Stimulated activated CD4-positive, alpha-beta T cell treated with anti-CD3 and anti-CD28 coated beads, Interleukin-12 subunit alpha, Interleukin-12 subunit beta, amount 100 ng/mL, for 4 hours (primary cell): ENCODE data around the gene KAT8.
"Not testable (repeated sequence)": the region's sequence is repeated elsewhere in the genome, so short reads cannot be mapped to it uniquely, and the experiment has no call there.

ENCODE experiments used
- DNase-seq: peaks from one replicate; pipeline ENCODE4 v3.0.0-alpha.2; 2020

Gene KAT8

GRCh38 chr16:31133046-31133501 lies 15.6 kb downstream of the KAT8 start:
- no peak for DNase-seq

DNA sequence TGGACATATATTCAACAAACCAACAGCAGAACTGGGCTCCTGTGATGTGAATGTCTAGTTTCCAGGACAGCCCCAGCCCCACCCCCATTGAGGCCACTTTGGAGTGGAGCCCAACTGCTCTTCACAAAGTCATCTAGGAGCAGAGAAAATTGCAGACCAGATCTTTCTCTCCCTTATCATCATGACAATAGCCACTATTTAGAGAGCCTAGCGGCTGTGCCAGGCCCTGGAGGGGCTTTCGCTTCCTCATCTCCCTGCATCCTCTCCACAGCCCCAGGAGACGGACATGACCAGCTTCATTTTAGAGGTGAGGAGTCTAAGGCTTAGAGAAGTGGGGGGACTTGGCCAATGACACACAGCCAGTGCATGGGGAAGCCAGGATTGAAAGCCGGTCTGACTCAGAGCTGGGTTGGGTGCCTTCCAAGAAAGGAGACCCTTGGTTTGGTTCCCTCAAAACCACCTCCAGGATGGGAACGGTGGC lies 16.7 kb downstream of the KAT8 start:
- DNase-seq = no peak

GRCh38 chr16:31134625-31135534 lies 17.4 kb downstream of the KAT8 start:
- DNase-seq = no peak

- no peak for DNase-seq
These were observed 18.2 kb downstream of the KAT8 start, which contains the start of gene PRSS8 for GRCh38 chr16:31135535-31136286. TSS of gene PRSS8 (minus strand) at chr16:31135727. CDS start at chr16:31135498, 229 bp downstream.

DNA sequence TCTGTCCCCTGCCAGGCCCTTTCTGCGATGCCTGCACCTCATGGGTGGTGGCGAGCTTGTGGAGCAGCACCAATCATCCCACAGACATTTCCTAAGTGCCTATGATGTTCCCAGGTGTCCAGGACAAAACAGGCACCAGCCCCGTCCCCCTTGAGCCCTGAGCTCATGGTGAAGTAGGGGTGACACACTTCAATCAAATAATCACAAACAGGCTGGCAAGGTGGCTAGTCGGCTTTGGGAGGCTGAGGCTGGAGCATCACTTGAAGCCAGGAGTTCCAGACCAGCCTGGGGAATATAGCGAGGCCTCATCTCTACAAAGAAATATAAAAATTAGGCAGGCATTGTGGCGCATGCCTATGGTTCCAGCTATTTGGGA lies 18.8 kb downstream of the KAT8 start:
- no peak for DNase-seq

GRCh38 chr16:31136822-31137499 lies 19.5 kb downstream of the KAT8 start:
- not testable (repeated sequence) for DNase-seq

GRCh38 chr16:31138621-31139578 lies 21.4 kb downstream of the KAT8 start:
- no peak for DNase-seq

DNA sequence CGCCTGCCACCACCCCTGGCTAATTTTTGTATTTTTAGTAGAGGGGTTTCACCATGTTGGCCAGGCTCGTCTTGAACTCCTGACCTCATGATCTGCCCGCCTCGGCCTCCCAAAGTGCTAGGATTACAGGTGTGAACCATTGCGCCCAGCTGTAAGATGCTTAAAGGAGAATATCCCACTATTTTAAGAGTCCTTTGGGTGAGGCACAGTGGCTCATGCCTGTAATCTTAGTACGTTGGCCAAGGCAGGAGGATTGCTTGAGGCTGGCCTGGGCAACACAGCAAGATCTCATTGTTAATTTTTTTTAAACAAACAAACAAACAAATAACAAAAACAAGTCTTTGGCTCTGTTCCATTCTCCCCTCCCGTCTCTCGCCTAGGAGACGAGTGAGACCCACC lies 23.6 kb downstream of the KAT8 start:
- DNase-seq = not testable (repeated sequence)

- DNase-seq = no peak
These were observed 24.1 kb downstream of the KAT8 start for GRCh38 chr16:31141489-31142108.

- DNase-seq = peak; percentile 98
These were observed 24.9 kb downstream of the KAT8 start for GRCh38 chr16:31142109-31143010.

GRCh38 chr16:31143011-31143693 lies 25.7 kb downstream of the KAT8 start:
- DNase-seq = no peak

DNA sequence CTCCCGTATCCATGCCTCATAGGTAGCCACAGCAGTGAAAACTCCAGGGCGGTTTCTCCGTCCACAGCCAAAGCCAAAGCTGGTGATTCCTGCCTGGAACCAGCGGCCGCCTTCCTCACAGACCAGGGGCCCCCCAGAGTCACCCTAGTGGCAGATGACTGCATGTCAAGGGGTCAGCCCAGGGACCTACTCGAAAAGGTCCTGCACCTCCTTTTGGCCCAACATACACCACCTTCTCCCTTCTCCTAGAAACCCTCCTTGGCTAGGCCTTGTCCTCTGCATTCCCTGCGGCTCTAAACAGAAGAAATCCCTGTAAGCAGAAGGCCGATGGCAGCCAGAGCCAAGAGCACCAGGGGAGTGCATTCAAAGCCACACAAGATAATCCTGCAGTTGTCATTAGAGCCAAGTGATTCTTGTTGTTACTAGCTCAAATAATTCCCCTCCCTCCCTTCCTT lies 26.3 kb downstream of the KAT8 start:
- DNase-seq = no peak

DNA sequence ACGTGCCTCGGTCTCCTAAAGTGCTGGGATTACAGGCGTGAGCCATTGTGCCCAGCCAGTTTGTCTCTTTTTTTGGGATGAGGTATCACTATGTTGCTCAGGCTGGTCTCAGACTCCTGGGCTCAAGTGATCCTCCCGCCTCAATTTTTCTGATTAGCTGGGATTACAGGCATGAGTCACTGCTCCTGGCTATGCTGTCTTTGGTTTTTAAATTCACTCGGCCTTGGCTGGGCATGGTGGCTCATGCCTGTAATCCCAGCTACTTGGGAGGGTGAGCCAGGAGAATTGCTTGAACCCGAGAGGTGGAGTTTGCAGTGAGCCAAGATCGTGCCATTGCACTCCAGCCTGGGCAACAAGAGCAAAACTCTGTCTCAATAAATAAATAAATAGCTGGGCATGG lies 27.0 kb downstream of the KAT8 start:
- DNase-seq = not testable (repeated sequence)

DNA sequence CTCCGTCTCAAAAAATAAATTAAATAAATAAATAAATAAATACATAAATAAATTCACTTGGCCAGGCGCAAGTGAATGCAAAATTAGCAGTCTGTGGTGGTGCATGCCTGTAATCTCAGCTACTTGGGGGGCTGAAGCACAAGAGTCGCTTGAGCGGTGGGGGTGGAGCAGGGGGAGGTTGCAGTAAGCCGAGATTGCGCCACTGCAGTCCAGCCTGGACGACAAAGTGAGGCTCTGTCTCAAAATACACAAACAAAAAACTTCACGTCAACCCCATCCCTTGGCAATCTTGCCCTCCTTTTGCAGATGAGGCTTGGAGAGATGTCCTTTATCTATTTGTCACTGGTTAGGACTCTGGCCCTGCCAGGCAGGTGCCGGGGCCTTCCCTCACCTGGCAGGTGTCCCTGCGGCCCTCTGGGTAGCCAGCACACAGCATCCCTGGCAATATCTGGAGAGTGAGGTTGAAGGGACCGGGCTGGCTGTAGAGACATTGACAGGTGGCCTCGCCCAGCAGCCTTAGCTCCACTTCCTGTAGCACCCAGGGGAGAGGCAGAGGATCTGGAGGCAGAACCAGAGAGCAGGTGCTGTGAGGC lies 28.0 kb downstream of the KAT8 start:
- no peak for DNase-seq

DNA sequence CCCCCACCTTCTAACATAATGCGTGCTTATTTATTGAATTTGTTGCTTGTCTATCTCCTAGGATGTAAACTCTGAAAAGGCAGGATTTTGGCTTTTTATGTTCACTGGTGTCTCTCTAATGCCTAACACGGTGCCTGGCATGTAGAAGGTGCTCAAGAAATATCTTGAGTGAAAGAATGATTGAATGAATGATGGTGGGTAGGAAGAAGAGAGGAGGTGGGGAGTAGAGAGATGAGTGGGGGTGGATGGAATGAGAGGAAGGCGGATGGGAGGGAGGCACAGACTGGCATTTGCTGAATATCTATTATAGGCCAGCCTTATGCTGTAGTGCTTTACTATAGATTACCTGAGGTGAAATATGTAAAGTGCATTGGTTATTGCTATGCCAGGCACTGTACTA lies 30.1 kb downstream of the KAT8 start:
- DNase-seq = no peak

DNA sequence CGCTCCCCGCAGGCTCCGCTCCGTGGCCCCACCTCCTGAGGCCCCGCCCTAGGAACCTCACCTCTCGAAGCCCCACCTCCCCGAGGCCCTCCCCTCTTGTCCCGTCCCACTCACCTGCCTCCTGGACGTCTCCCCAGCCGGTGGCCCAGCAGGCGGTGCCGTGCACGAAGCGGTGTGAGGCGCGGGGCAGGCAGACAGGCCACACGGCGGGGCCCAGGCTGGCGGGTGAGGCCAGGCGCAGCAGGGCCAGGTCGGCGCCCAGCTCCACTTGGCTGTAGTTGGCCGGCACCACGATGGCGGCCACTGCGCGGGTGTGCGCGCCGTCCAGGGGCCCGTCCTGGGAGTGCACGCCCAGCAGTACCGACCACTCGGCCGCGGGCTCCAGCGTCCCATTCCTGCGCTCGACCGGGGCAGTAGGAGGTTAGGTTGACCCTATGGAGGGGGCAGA lies 30.8 kb downstream of the KAT8 start:
- DNase-seq = no peak

GRCh38 chr16:31148896-31149295 lies 31.4 kb downstream of the KAT8 start:
- no peak for DNase-seq

- no peak for DNase-seq
These were observed 31.9 kb downstream of the KAT8 start for GRCh38 chr16:31149332-31149731.
